HG03571 (cell line): ENCODE results near the gene TRIB2.

Source experiments
- ATAC-seq: cut with Tn5 transposase; IDR thresholded peaks from one replicate; pipeline ENCODE4 v1.9.1; 2021; ENCODE audit not compliant: unreplicated experiment

TRIB2 gene

GRCh38 chr2:12719400-12720277 lies 2.9 kb downstream of the TRIB2 start:
- no peak for ATAC-seq

DNA sequence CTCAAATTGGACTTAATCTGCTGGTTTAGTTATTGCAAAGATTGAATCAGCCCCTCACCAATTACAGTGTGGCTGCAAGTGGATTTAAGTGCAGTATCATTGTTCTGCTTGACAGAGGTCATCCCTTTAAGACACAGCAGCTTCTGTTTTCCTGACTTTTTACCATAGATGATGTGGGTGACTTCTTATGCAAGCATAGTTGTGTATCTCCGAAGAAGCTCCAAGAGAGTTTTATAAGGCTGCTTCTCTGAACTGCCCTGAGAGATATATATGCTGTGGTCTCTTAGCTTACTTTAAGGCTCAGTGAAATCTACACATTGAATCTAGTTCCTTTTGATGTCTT lies 3.5 kb downstream of the TRIB2 start:
- ATAC-seq: no peak

- no peak for ATAC-seq
Observed at GRCh38 chr2:12720754-12721378, 4.1 kb downstream of the TRIB2 start.

DNA sequence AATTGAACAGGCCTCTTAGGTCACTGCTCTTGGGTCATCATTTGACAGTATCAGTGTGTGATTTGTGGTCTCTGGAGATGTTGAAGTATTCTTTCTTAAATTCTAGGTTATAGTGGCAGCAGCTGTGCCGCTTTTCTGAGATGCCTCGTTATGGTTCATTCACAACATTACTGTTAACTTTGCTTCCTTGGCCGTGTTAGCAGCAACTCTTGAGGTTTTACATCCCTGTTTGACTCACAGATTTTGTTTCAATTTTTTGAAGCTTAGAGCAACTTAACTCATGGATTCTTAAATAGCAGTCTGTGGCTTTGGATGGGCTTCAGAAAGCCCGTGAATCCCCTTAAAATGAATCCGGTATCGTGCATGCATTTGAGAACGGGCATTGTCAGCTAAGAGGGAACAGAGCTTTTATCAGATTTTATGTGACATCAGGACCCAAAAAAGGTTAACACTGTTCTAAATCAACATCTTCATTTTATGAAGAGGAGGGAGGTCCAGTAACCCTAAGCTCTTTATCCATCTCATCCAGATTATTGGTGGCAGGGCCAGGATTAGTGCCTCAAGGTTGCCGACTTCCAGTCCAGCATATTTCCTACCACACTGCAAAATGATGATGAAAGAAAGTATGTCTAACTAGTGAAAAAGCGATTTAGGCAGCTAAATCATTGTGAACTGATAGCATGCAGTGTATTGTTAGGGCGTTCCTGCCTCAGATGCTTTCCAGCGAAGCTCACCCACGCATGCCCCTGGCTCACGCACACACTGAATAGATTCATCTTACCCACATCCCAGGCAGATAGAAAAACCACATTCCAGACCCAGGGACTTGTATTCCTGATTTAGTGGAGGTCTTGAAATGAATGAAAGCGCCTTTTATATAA lies 5.1 kb downstream of the TRIB2 start:
- no peak for ATAC-seq

GRCh38 chr2:12722447-12723316 lies 5.9 kb downstream of the TRIB2 start:
- ATAC-seq: no peak

DNA sequence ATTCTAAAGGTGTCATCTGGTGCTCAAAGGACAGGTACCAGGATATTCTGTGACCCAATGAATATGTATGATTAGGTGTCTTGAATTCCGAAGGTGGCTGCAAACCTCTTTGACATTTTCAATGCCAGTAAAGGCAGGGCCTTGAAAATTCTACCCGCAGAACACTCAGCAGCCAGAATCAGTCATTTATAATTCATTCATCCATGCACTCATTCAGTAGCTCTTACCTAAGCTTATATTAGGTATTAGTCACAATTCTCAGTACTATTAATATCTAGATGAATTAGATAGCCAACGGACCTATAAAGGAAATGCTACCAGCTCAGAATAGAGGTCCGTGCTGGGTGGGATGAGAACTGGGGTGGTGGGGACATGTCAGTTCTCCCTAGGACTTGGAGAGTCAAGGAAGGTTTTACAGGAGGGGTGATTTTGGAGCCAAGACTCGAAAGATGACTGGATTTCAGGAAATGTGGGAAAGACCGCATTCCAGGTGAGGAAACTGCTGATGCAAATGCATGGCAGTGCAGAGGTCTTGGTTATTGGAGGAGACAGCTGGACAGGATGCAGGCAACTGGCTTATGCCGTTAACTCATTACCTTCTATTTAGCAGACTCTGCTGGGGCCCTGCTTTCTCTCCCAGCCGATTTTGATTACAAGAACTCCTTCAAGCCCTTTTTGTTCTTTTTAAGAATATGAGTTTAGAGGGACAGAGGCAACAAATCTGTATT lies 7.2 kb downstream of the TRIB2 start:
- ATAC-seq: no peak

- no peak for ATAC-seq
Observed at GRCh38 chr2:12725233-12726187, 8.8 kb downstream of the TRIB2 start.

GRCh38 chr2:12726271-12726670 lies 9.5 kb downstream of the TRIB2 start:
- no peak for ATAC-seq

- ATAC-seq: no peak
Observed at GRCh38 chr2:12727065-12727464, 10.3 kb downstream of the TRIB2 start.

DNA sequence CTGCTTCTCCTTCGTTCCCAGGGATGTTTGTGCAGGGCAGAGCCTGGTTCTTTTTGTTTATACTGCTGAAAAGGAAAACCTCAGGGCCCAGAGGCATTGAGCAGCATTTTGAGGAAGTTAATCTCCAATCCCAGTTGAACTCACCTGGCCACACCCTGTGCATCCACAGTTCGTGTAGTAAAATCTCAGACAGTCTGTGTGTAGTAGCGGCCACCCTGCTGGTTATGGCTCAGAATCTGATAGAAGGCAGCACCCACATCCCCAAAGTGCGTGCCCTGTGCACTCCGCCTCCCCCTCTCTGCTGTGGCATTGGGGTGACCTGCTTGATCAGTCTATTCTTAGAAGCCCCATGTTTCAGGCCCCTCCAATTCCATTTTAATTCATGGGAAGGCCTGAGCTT lies 10.9 kb downstream of the TRIB2 start:
- no peak for ATAC-seq

DNA sequence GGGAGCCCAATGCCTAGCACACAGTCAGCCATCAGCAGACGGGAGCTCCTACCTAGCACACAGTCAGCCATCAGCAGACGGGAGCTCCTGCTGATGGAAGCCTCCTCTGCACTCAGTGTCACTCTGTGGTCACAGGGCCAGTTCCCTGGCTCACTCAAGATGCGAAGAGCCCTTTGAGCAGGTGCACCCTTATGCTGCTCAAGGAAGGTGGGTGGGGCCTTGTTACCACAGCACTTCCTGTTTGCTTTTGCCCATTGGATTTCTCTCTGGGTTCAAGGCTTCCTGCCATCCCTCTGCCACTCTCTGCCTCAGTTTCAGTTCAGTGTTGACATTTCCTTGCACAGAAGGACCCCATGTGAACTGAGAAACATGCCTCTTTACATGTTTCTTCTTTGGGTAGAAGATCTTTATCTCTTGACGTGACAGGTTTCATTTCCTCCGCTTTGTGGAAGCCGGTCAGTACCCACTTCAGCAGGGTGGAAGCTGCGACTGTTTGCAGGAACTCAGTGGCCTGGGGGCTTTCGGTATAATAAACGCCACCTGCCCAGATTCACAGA lies 11.6 kb downstream of the TRIB2 start:
- peak; percentile 93 for ATAC-seq

- no peak for ATAC-seq
Observed at GRCh38 chr2:12730265-12730664, 13.5 kb downstream of the TRIB2 start.

- ATAC-seq: no peak
Observed at GRCh38 chr2:12731701-12732280, 15.1 kb downstream of the TRIB2 start.

- no peak for ATAC-seq
Observed at GRCh38 chr2:12732651-12733050, 15.9 kb downstream of the TRIB2 start.

- no peak for ATAC-seq
Observed at GRCh38 chr2:12733846-12734245, 17.1 kb downstream of the TRIB2 start.

- ATAC-seq: no peak
Observed at GRCh38 chr2:12734914-12735654, 18.3 kb downstream of the TRIB2 start.

- no peak for ATAC-seq
Observed at GRCh38 chr2:12737297-12737696, 20.6 kb downstream of the TRIB2 start.
